Kidney epithelial cell (primary cell): ENCODE results near the gene CARD11. TPM values are rescaled to one million over a fixed set of nuclear protein-coding genes. Genes with fewer than 3 reads are reported as not detected.

ENCODE experiments used
- DNase-seq: peaks from one replicate; pipeline ENCODE4 v3.0.0-alpha.2; 2010; ENCODE audit warnings: low read depth
- H3K27me3 ChIP-seq: 2 replicates; pipeline ENCODE4 v1.6.0; 2011; ENCODE audit warnings: low read length; ENCODE audit not compliant: control insufficient read depth, insufficient read depth
- H3K36me3 ChIP-seq: 2 replicates; pipeline ENCODE4 v1.5.1; 2011; ENCODE audit warnings: low read length; ENCODE audit not compliant: control insufficient read depth, insufficient read depth
- H3K4me3 ChIP-seq: 2 replicates; pipeline ENCODE4 v1.5.1; 2011; ENCODE audit warnings: low read depth, mild to moderate bottlenecking, control low read depth, low read length
- CTCF ChIP-seq: IDR thresholded peaks from 2 replicates; pipeline ENCODE4 v1.5.1; 2011; ENCODE audit warnings: mild to moderate bottlenecking, moderate library complexity, low read length, control low read depth, inconsistent platforms; ENCODE audit not compliant: insufficient read depth, poor library complexity, severe bottlenecking
- total RNA-seq: library from RNA; depleted of rRNA; stranded (reverse); fragments of >200 nt; gene quantifications from 2 replicates; pipeline ENCODE4 v1.2.3, GENCODE V29; 2015

Gene CARD11
- total RNA-seq, 1 donor from 2014 or later: 31.0 TPM

GRCh38 chr7:2985866-2986265 lies 57.8 kb downstream of the CARD11 start:
- TF ChIP-seq CTCF: no peak
- DNase-seq: no peak
- Histone ChIP-seq H3K36me3 (no peaks in the 10 kb centered on the region), H3K27me3 (no peaks in the 10 kb centered on the region), H3K4me3 (no peak overlapping the region)

GRCh38 chr7:2984091-2984490 lies 59.6 kb downstream of the CARD11 start:
- no peak for DNase-seq
- no peak overlapping the region for H3K4me3 ChIP-seq
- no peaks in the 10 kb centered on the region for H3K36me3 ChIP-seq
- no peak for TF ChIP-seq CTCF
- H3K27me3 ChIP-seq: no peaks in the 10 kb centered on the region

- TF ChIP-seq CTCF: no peak
These were observed 60.1 kb downstream of the CARD11 start for GRCh38 chr7:2983586-2983985.

GRCh38 chr7:2982831-2983230 lies 60.8 kb downstream of the CARD11 start:
- Histone ChIP-seq H3K4me3 (no peak overlapping the region), H3K27me3 (no peaks in the 10 kb centered on the region), H3K36me3 (no peaks in the 10 kb centered on the region)
- no peak for TF ChIP-seq CTCF
- DNase-seq: no peak

More at GRCh38 chr7:2983586-2983985, 60.1 kb downstream of the CARD11 start:
- H3K27me3 ChIP-seq: no peaks in the 10 kb centered on the region
- H3K4me3 ChIP-seq: no peak overlapping the region
- H3K36me3 ChIP-seq: no peaks in the 10 kb centered on the region
- no peak for DNase-seq

GRCh38 chr7:2982401-2982800 lies 61.3 kb downstream of the CARD11 start:
- Histone ChIP-seq H3K36me3 (no peaks in the 10 kb centered on the region), H3K27me3 (no peaks in the 10 kb centered on the region), H3K4me3 (no peak overlapping the region)
- DNase-seq: no peak
- TF ChIP-seq CTCF: no peak

GRCh38 chr7:2981103-2981480 lies 62.6 kb downstream of the CARD11 start:
- H3K36me3 ChIP-seq: no peaks in the 10 kb centered on the region

More at GRCh38 chr7:2981103-2981480, 62.6 kb downstream of the CARD11 start:
- Histone ChIP-seq H3K4me3 (no peak overlapping the region), H3K27me3 (no peaks in the 10 kb centered on the region)
- no peak for TF ChIP-seq CTCF
- DNase-seq: no peak
